Upper lobe of left lung (tissue), 6 donors: ENCODE results near the gene SND1. TPM values are rescaled to one million over a fixed set of nuclear protein-coding genes. Genes with fewer than 3 reads are reported as not detected.

Experiments used
- ATAC-seq, 2 donors: fragments of 200-7000 bp; cut with Tn5 transposase; one replicate each; pipeline ENCODE4 v1.9.1; 2022; ENCODE audit warnings: mild to moderate bottlenecking in 2 of 2, moderate library complexity in 2 of 2; ENCODE audit not compliant: low FRiP score in 2 of 2
- DNase-seq, 2 donors: peaks; one replicate each; pipeline ENCODE4 v3.0.0-alpha.2; 2019 to 2020
- H3K27ac ChIP-seq, 4 donors: fragments of 200-600 bp; sonication (generic); one replicate each; pipeline ENCODE4 v1.5.1; 2016 to 2019
- H3K27me3 ChIP-seq, 4 donors: fragments of 200-600 bp; sonication (generic); one replicate each; pipeline ENCODE4 v1.5.1; 2017 to 2019
- H3K36me3 ChIP-seq, 4 donors: fragments of 200-600 bp; sonication (generic); one replicate each; pipeline ENCODE4 v1.5.1; 2016 to 2019
- H3K4me1 ChIP-seq, 4 donors: fragments of 200-600 bp; sonication (generic); one replicate each; pipeline ENCODE4 v1.5.1; 2018 to 2019
- H3K4me3 ChIP-seq, 4 donors: fragments of 200-600 bp; sonication (generic); one replicate each; pipeline ENCODE4 v1.5.1; 2017 to 2019; ENCODE audit warnings: mild to moderate bottlenecking in 2 of 4, moderate library complexity in 1 of 4
- H3K9me3 ChIP-seq, 4 donors: fragments of 200-600 bp; sonication (generic); one replicate each; pipeline ENCODE4 v1.5.1; 2018 to 2019
- EP300 ChIP-seq, 4 donors: sonication (generic); formaldehyde crosslinking; IDR thresholded peaks; one replicate each; pipeline ENCODE4 v1.5.1; 2017; ENCODE audit warnings: antibody characterized with exemption in 4 of 4, control low read depth in 2 of 4
- POLR2A ChIP-seq, 4 donors: fragments of 450-650 bp; IDR thresholded peaks; one replicate each; pipeline ENCODE4 v1.5.1; 2016 to 2017; ENCODE audit warnings: antibody characterized with exemption in 4 of 4, mild to moderate bottlenecking in 2 of 4
- POLR2AphosphoS5 ChIP-seq, 2 donors: sonication (generic); formaldehyde crosslinking; IDR thresholded peaks; one replicate each; pipeline ENCODE4 v1.5.1; 2017; ENCODE audit warnings: antibody characterized with exemption in 2 of 2
- WGBS, 2 donors: methylation state at CpG; one replicate each; pipeline ENCODE4 v1.1.5; 2017 to 2018; 5-methylcytosine and 5-hydroxymethylcytosine counted together
- total RNA-seq, 6 donors: library from RNA; depleted of rRNA in 4 of 6; stranded (reverse); fragments of >200 nt in 4 of 6; gene quantifications; one replicate each; pipeline versions ENCODE4 v1.1.0 to v1.2.1, GENCODE V29; 2016 to 2021
- TF ChIP-seq, protein P1 (sequence below), 6 experiments: fragments of 450-650 bp in 4 of 6; fragments of 200-600 bp in 2 of 6; sonication (generic) in 2 of 6; IDR thresholded peaks; one replicate each; pipeline ENCODE4 v1.5.1; 2016 to 2019; ENCODE audit warnings: antibody characterized with exemption in 6 of 6
- donor health status: DM: no; HTN: no; CAD: no; lungs with moderate emphysema.
- donor health status: DM: no; HTN: yes; CAD: no; lungs with severe emphysema.

The SND1 gene
- total RNA-seq, 6 donors from 2014 or later, result 107 to 167 (median 121) TPM

DNA sequence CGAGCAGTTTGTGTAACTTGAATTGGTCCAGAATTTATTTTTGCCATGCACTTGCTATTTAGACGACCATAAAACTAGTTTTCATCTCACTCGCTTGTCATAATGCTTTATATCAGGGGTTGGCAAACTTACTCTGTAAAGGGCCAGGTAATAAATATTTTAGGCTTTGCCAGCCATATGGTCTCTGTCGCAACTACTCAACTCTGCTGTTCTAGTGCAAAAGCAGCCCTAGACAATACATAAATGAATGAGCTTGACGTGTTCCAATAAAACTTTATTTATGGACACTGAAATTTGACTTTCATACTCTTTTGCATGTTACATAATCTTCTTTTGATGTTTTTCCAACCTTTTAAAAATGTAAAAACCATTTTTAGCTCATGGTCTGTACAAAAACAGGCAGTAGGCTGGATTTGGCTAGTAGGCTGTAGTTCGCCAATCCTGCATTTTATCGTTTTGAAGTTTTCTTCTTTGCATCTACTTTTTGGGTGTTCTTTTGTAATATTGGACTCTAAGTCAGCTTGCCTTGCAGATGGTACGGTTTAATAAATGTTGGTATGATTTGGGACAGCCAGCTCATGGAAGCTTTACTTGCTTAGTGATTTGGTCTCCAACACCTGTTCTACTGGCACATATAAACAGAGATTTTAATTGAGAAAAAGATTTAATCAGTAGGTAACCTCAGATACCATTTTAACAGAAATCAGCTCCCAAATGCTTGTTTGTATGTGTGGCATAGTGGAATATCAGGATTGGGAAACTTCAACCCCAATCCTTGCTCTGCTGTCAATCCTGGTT is 25.6 kb downstream of the SND1 start:
- Histone ChIP-seq H3K4me1 (peaks cover 2 to 17% (median 5%) of the 10 kb centered on the region in 4 donors), H3K36me3 (peaks cover 0 to 10% (median 0%) of the 10 kb centered on the region in 4 donors), H3K9me3 (peaks cover 0 to 7% (median 2%) of the 10 kb centered on the region in 4 donors), H3K4me3 (no peak overlapping the region), H3K27ac (no peak overlapping the region), H3K27me3 (no peaks in the 10 kb centered on the region)
- TF ChIP-seq EP300 (IDR thresholded peaks at IDR 0.05), result no peak
- no peak for TF ChIP-seq POLR2AphosphoS5 (IDR thresholded peaks at IDR 0.05)
- TF ChIP-seq, protein P1, sequence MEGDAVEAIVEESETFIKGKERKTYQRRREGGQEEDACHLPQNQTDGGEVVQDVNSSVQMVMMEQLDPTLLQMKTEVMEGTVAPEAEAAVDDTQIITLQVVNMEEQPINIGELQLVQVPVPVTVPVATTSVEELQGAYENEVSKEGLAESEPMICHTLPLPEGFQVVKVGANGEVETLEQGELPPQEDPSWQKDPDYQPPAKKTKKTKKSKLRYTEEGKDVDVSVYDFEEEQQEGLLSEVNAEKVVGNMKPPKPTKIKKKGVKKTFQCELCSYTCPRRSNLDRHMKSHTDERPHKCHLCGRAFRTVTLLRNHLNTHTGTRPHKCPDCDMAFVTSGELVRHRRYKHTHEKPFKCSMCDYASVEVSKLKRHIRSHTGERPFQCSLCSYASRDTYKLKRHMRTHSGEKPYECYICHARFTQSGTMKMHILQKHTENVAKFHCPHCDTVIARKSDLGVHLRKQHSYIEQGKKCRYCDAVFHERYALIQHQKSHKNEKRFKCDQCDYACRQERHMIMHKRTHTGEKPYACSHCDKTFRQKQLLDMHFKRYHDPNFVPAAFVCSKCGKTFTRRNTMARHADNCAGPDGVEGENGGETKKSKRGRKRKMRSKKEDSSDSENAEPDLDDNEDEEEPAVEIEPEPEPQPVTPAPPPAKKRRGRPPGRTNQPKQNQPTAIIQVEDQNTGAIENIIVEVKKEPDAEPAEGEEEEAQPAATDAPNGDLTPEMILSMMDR (IDR thresholded peaks at IDR 0.05), result no peak
- TF ChIP-seq POLR2A (IDR thresholded peaks at IDR 0.05), result no peak
- 91 to 96% methylated on average over 8 of the region's 8 CpGs for WGBS, 2 donors
- DNase-seq, result no peak
- no peak for ATAC-seq

DNA sequence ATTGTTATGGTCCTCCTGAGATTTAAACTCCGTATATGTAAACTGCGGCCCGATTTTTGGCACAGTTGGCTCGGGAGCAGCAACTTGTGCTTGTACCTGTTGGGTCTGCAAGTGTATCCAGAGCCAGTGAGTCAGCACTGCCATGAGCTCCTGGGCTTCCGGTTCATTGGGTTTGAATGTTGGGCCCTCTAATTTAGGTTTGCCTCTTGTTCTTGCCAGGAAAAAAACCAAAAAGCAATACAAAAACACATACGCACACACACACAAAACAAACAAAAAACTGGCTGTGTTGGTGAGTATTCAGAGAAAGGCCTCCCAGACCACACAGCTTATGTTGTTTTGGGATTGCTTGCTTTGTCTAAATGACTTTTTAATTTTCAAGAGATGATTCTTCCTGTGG is 26.3 kb downstream of the SND1 start:
- TF ChIP-seq EP300 (IDR thresholded peaks at IDR 0.05) (no peak), POLR2A (IDR thresholded peaks at IDR 0.05) (no peak), POLR2AphosphoS5 (IDR thresholded peaks at IDR 0.05) (no peak)
- TF ChIP-seq, protein P1 (IDR thresholded peaks at IDR 0.05), result no peak
- no peak for DNase-seq
- Histone ChIP-seq H3K27ac (no peak overlapping the region), H3K36me3 (peaks cover 0 to 10% (median 0%) of the 10 kb centered on the region in 4 donors), H3K9me3 (peaks cover 0 to 7% (median 2%) of the 10 kb centered on the region in 4 donors), H3K4me1 (peaks cover 3 to 20% (median 5%) of the 10 kb centered on the region in 4 donors), H3K4me3 (no peak overlapping the region), H3K27me3 (no peaks in the 10 kb centered on the region)
- 88 to 95% methylated on average over 6 of the region's 6 CpGs for WGBS, 2 donors
- no peak for ATAC-seq

DNA sequence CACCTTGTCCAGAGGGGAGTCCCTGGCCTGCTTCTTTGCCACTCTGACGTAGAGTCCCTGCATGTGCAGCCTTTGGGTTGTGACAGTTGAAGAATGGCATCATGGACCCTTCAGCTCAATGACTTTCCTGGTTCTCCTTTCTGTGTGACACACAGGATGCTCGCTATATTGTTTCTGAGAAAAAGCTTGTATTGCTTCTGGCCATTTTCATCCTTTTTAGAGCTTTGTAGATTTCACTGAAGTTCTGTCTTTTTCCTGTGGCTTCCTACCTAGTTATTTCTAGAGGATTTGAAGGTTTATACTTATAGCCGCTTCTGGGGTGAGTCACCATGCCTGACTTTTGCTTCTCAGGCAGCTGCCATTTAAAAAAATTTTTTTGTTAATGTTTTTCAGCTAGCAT is 27.0 kb downstream of the SND1 start:
- no peak for DNase-seq
- Histone ChIP-seq H3K27me3 (no peaks in the 10 kb centered on the region), H3K9me3 (peaks cover 0 to 7% (median 2%) of the 10 kb centered on the region in 4 donors), H3K4me1 (peaks cover 4 to 20% (median 10%) of the 10 kb centered on the region in 4 donors), H3K36me3 (peaks cover 0 to 10% (median 0%) of the 10 kb centered on the region in 4 donors), H3K27ac (no peak overlapping the region), H3K4me3 (no peak overlapping the region)
- TF ChIP-seq EP300 (IDR thresholded peaks at IDR 0.05) (no peak), POLR2AphosphoS5 (IDR thresholded peaks at IDR 0.05) (no peak), POLR2A (IDR thresholded peaks at IDR 0.05) (no peak)
- TF ChIP-seq, protein P1 (IDR thresholded peaks at IDR 0.05), result no peak
- WGBS, 2 donors, result 90 to 95% methylated on average over 3 of the region's 3 CpGs
- ATAC-seq, result no peak

DNA sequence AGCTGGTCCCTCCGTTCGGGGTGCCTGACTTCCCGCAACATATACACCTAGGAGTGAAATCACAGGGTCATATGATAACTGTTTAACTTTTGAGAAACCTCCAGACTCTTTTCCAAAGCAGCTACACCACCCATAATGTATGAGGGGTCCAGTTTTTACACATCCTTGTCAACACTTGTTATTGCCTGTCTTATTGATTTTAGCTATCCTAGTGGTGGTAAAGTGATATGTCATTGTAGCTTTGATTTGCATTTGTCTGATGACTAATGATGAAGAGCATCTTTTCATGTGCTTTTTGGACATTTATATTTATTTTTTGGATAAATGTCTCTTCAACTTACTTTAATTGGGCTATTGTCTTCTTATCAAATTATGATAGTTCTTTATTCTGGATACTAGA is 29.0 kb downstream of the SND1 start:
- ATAC-seq, result no peak

DNA sequence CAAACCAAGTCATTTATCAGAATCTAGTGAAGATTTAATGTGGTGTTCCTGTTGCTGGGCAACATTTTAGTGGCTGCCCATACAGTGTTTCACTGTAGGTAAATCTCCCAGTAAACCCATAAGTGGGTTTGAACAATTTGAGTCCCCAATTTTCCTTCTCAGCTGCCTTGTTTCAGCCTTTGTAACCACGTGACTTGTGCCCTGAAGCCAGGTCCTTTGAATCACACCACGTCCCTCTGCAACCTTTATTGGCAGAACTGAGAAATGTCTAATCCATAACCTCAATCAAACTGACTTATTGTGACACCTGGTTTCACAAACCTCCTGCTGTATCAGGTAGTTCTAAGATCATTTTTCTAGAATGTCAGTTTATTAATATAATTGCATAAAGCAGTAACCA is 30.1 kb downstream of the SND1 start:
- H3K4me1 ChIP-seq, result peaks cover 8 to 25% (median 19%) of the 10 kb centered on the region in 4 donors
- H3K9me3 ChIP-seq, result peaks cover 0 to 7% (median 2%) of the 10 kb centered on the region in 4 donors
- TF ChIP-seq POLR2A (IDR thresholded peaks at IDR 0.05) (no peak), EP300 (IDR thresholded peaks at IDR 0.05) (no peak), POLR2AphosphoS5 (IDR thresholded peaks at IDR 0.05) (no peak)
- TF ChIP-seq, protein P1 (IDR thresholded peaks at IDR 0.05), result no peak
- no peak overlapping the region for H3K4me3 ChIP-seq
- H3K27me3 ChIP-seq, result no peaks in the 10 kb centered on the region
- DNase-seq (no peak), ATAC-seq (no peak)
- H3K27ac ChIP-seq, result no peak overlapping the region
- WGBS, 2 donors, result 87 to 93% methylated on average over 2 of the region's 2 CpGs
- H3K36me3 ChIP-seq, result peaks cover 0 to 9% (median 7%) of the 10 kb centered on the region in 4 donors

More for the DNA sequence above, 29.0 kb downstream of the SND1 start:
- peaks cover 0 to 7% (median 2%) of the 10 kb centered on the region in 4 donors for H3K9me3 ChIP-seq
- peaks cover 0 to 5% (median 0%) of the 10 kb centered on the region in 4 donors for H3K36me3 ChIP-seq
- no peak for DNase-seq
- TF ChIP-seq EP300 (IDR thresholded peaks at IDR 0.05), result no peak
- TF ChIP-seq POLR2A (IDR thresholded peaks at IDR 0.05), result no peak
- H3K27me3 ChIP-seq, result no peaks in the 10 kb centered on the region
- H3K4me3 ChIP-seq, result no peak overlapping the region
- peaks cover 8 to 25% (median 19%) of the 10 kb centered on the region in 4 donors for H3K4me1 ChIP-seq
- 96 to 97% methylated on average over 3 of the region's 3 CpGs for WGBS, 2 donors
- H3K27ac ChIP-seq, result no peak overlapping the region
